GM18520 (cell line): ENCODE results near the gene DNAJC11.

Experiments
- ATAC-seq: cut with Tn5 transposase; IDR thresholded peaks from one replicate; pipeline ENCODE4 v1.9.1; 2021; ENCODE audit not compliant: unreplicated experiment

Gene DNAJC11

GRCh38 chr1:6586404-6586816, 115.2 kb downstream of the DNAJC11 start:
- no peak for ATAC-seq

GRCh38 chr1:6585841-6586240, 115.8 kb downstream of the DNAJC11 start:
- ATAC-seq, result no peak

- no peak for ATAC-seq
Observed at GRCh38 chr1:6585081-6585722, 116.4 kb downstream of the DNAJC11 start.
